ENCODE results near the gene ZBTB18. TPM values are rescaled to one million over a fixed set of nuclear protein-coding genes. Genes with fewer than 3 reads are reported as not detected.
A peak's percentile ranks its signal among the peaks of the same experiment; 100 is the strongest.

ZBTB18 gene
- total and polyA plus RNA-seq, 4 donors = 8.9 to 21.3 (median 18.4) TPM

- ATAC-seq (ENCODE audit: insufficient read depth, low FRiP score) = no peak
- 0% methylated on average over 30 to 76 of the region's 76 CpGs for WGBS, 2 donors
- Histone ChIP-seq H3K4me3 (peak overlapping the region; percentile 72), H3K27ac (ENCODE audit: low read depth in 1 of 2, low read length in 1 of 2) (peak overlapping the region; percentile 78 to 93), H3K27me3 (ENCODE audit: control insufficient read depth in 3 of 3, insufficient read depth in 3 of 3, low read length in 2 of 3) (peaks cover 0 to 10% (median 4%) of the 10 kb centered on the region in 3 donors), H3K4me1 (ENCODE audit: control insufficient read depth in 5 of 5, insufficient read depth in 5 of 5, low read length in 5 of 5) (peaks cover 0 to 31% (median 17%) of the 10 kb centered on the region in 5 donors), H3K9me3 (ENCODE audit: control insufficient read depth in 4 of 4, insufficient read depth in 3 of 4, low read length in 3 of 4) (no peaks in the 10 kb centered on the region), H3K9ac (ENCODE audit: insufficient read depth in 1 of 2, low read length in 2 of 2) (peak overlapping the region in 1 of 2 donors; percentile 77), H3K36me3 (ENCODE audit: control insufficient read depth in 4 of 4, insufficient read depth in 4 of 4, low read length in 4 of 4) (peaks cover 4 to 9% (median 5%) of the 10 kb centered on the region in 4 donors)
- DNase-seq = peak; percentile 31 to 48 (median 44)
- no peak for TF ChIP-seq CTCF (IDR thresholded peaks at IDR 0.05; ENCODE audit: control extremely low read depth, extremely low read depth)
These were observed 1.7 kb upstream of the ZBTB18 start for GRCh38 chr1:244049162-244050013.

GRCh38 chr1:244050014-244050834, 859 bp upstream of the ZBTB18 start:
- no peak for ATAC-seq (ENCODE audit: insufficient read depth, low FRiP score)
- 7 to 8% methylated on average over 21 of the region's 21 CpGs for WGBS, 2 donors

GRCh38 chr1:244052016-244052727, 1.1 kb downstream of the ZBTB18 start:
- Histone ChIP-seq H3K27me3 (ENCODE audit: control insufficient read depth in 3 of 3, insufficient read depth in 3 of 3, low read length in 2 of 3) (no peaks in the 10 kb centered on the region), H3K4me3 (no peak overlapping the region), H3K36me3 (ENCODE audit: control insufficient read depth in 4 of 4, insufficient read depth in 4 of 4, low read length in 4 of 4) (peaks cover 10 to 18% (median 15%) of the 10 kb centered on the region in 4 donors), H3K4me1 (ENCODE audit: control insufficient read depth in 5 of 5, insufficient read depth in 5 of 5, low read length in 5 of 5) (peaks cover 1 to 31% (median 16%) of the 10 kb centered on the region in 5 donors), H3K9ac (ENCODE audit: insufficient read depth in 1 of 2, low read length in 2 of 2) (no peak overlapping the region), H3K9me3 (ENCODE audit: control insufficient read depth in 4 of 4, insufficient read depth in 3 of 4, low read length in 3 of 4) (no peaks in the 10 kb centered on the region), H3K27ac (ENCODE audit: low read depth in 1 of 2, low read length in 1 of 2) (peak overlapping the region in 1 of 2 donors; percentile 49)
- ATAC-seq (ENCODE audit: insufficient read depth, low FRiP score) (no peak), DNase-seq (peak in 2 of 3 donors; percentile 41 to 46)
- 20 to 31% methylated on average over 5 of the region's 5 CpGs for WGBS, 2 donors
- no peak for TF ChIP-seq CTCF (IDR thresholded peaks at IDR 0.05; ENCODE audit: control extremely low read depth, extremely low read depth)

More at GRCh38 chr1:244050014-244050834, 859 bp upstream of the ZBTB18 start:
- DNase-seq = peak in 2 of 3 donors; percentile 39 to 44
- H3K27ac ChIP-seq (ENCODE audit: low read depth in 1 of 2, low read length in 1 of 2) = peak overlapping the region; percentile 70 to 78
- no peak for TF ChIP-seq CTCF (IDR thresholded peaks at IDR 0.05; ENCODE audit: control extremely low read depth, extremely low read depth)
- peaks cover 8 to 16% (median 11%) of the 10 kb centered on the region in 4 donors for H3K36me3 ChIP-seq (ENCODE audit: control insufficient read depth in 4 of 4, insufficient read depth in 4 of 4, low read length in 4 of 4)
- peaks cover 0 to 9% (median under 1%) of the 10 kb centered on the region in 3 donors for H3K27me3 ChIP-seq (ENCODE audit: control insufficient read depth in 3 of 3, insufficient read depth in 3 of 3, low read length in 2 of 3)
- no peaks in the 10 kb centered on the region for H3K9me3 ChIP-seq (ENCODE audit: control insufficient read depth in 4 of 4, insufficient read depth in 3 of 4, low read length in 3 of 4)
- H3K4me1 ChIP-seq (ENCODE audit: control insufficient read depth in 5 of 5, insufficient read depth in 5 of 5, low read length in 5 of 5) = peaks cover 0 to 31% (median 17%) of the 10 kb centered on the region in 5 donors
- H3K9ac ChIP-seq (ENCODE audit: insufficient read depth in 1 of 2, low read length in 2 of 2) = peak overlapping the region in 1 of 2 donors; percentile 77
- peak overlapping the region; percentile 72 for H3K4me3 ChIP-seq
